GM19463 (cell line): ENCODE measurements around the gene FNDC5.

Experiments used
- ATAC-seq: cut with Tn5 transposase; IDR thresholded peaks from one replicate; pipeline ENCODE4 v1.9.1; 2021; ENCODE audit warnings: mild to moderate bottlenecking, moderate library complexity; ENCODE audit not compliant: unreplicated experiment

Gene FNDC5

DNA sequence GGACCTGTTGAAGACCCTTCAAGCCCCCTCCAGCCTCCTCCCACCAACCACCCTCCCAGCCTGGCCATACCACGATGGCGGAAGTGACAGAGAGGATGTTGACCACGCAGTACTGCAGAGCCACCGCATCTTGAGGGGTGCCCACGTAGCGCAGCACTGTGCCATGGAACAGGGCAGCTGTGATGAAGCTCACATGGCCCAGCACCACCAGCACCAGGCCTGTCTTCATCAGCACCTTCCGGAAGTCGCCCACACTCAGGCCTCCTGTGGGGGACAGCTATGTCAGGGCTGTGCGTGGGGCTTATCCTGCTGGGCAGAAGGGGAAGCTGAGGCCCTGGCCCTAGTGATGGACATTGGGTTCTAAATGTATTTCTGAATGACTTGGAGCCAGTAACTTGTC lies 27.3 kb upstream of the FNDC5 start:
- no peak for ATAC-seq

DNA sequence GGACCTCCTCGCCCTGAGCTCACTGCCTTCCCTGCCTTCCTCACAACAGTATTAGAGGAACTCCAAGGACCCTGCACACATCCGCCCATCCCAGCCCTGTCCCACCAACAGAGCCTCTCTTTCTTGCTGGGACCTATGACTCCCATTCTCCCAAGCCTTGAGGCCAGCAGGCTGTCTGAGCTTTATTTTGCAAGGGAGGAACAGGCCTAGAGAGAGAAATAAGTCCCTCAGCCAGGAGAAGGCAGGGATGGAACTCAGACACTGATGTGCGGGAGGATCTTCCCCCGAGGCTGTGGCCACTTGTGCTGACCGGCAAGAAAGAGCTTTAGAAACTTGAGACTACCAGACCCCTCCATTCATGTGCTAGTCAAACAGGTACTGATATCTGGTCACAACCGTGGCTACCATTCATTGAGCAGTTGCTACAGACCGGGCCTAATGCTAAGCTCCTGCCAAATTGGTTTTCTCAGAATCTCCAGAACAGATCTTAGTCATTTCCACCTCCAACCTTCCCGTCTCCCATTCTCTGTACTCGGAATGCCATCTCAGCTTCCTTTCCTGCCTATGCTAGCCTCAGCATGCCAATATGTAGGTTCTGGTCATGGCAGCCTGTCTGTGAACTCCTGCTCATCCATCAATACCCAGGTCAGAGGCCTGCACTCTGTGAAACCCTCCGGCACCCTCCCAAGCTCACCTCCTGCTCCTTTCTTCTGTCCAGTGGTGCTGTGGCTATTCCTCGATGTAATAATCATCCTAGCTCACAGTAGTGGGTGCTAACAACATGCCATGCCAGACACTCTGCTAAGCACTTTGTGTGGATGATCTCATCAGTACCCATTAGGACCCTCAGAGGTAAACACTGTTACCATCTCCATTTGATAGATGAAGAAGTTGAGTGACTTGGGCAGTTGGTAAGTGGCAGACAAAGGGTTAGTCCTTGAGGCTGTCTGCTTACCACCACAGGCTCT lies 26.7 kb upstream of the FNDC5 start:
- no peak for ATAC-seq

DNA sequence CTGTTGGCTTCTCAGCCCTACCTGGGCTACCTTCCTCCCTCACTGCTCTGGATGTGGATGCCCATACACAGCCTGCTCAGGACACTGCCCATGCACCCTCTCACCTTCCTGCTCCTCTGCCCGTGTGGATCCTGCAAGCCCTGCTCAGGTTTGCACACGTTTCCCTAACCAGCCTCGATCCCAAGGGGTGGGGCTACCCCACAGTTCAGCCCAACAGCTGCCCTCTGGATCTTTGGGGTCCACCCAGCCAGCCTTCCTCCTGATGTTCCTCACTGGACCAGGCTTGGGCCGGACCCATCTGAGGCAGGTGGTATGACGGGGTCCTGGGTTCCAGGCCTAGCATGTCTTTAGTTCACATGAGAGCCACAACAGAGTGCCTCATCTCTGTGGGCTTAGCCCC lies 25.7 kb upstream of the FNDC5 start:
- ATAC-seq: no peak

DNA sequence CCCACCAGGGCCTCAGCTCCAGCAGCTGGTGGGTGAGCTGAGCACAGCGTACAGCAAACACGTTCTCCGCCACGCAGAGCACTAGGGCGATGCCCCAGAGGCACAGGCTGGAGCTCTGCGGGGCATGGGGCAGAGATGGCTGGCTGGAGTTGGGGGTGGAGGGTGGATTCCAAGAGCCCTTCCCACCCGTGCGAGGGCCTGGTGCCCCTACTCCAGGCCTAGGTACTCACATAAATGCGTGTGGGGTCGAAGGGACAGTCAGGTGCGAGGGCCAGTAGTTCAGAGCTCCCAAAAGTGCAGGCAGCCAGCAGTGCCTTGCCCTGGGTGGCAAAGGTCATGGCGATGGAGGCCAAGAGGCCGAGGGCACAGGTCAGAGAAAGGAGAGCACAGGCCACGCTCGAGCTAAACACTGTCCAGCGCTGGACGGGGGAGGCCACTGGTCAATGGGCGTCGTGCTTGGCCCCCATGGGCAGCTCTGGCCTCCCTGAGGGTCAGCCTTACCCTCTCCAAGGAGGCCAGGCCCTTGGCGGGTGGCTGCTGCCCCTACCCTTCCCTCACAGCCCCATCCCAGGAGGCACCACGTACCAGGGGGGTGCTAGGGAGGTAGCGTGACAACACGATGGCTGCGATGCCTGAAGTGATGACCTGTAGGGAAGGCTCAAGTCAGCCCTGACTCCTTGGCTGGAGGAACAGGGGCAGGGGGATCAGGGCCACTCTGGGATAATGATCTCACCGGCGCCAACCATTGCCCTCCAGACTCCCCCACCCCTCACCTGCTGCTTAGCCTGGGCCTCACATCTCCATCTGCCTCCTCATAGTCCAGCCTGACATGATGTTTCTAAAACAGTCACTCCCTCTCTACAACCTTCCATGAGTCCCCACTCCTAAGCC lies 24.9 kb upstream of the FNDC5 start:
- no peak for ATAC-seq

DNA sequence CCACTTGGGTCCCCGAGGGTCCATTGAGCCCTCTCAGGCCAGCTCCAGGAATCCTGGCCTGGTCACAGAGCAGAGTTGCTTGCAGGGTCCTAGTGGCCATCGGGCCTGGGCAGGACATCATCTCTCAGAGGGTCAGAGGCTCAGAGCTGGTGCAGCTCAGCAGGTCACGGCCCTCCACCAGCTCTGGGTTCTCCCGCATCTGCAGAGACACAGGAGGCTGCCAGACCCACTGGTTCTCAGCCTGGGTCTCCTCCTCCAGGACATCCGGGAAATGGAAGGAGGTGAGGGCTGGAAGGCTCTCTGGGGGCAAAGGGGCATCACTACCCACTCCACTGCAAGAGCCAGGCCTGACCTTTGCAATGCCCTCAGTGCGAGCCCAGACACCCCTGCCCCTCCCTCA lies 24.0 kb upstream of the FNDC5 start:
- no peak for ATAC-seq

DNA sequence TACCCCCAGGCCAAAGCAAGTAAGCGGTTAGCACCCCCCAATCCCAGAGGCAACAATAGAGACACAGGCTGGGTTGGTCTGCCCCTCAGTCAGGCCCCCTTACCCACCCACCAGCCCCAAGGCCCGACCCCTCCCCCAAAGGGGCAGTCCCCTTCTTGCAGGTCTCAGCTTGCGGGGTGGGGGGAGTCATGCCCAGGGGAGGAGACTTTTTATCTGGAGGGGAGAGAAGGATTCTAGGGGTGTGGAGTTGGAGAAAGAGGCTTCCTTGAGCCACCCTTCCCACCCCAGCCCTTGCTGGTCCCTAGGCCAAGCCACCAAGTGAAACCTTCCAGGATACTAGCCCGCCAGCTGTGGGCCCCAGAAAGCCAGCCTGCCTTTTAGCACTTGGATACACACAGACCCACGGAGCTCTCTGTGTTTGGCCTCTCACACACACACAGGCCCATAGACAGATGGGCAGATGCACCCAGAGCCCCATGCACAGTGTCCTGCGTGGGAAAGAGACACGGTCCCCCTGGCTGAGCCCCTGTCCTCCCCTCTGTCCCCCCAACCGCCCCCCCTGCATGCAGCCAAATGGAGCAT lies 23.4 kb upstream of the FNDC5 start:
- no peak for ATAC-seq

DNA sequence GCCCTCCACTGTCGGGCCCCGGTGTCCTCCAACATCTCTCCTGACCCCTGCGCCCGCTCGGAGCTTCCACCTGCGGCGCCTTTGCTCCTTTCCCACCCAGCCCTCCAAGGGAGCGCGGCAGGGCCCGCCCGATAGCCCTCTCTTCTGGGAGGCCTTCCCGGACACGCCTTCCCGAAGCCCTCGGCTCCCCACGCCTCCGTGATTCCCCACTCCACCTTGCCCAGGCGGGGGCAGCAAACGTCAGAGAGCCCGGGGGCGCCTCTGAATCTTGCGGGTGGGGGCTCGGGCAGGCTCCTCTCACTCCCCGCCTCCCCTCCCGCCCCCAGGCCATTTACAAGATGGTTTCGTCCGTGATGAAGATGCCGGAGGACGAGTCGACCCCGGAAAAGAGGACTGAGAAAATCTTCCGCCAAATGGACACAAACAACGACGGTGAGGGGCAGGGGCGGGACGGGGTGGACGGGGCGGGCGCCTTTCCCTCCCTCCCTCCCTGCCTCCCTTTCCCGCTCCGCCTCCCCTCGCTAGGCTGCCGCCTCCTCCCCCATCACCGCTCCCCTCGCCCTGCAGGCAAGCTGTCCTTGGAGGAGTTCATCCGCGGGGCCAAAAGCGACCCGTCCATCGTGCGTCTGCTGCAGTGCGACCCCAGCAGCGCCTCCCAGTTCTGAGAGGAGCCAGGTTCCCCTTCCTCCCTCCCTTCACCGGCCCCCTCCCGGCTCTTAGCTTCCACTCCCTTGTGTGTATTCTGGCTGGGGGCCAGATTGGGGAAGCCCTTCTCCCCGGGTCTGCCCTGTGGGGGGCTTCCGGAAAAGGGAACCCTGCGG lies 22.7 kb upstream of the FNDC5 start:
- ATAC-seq: no peak

DNA sequence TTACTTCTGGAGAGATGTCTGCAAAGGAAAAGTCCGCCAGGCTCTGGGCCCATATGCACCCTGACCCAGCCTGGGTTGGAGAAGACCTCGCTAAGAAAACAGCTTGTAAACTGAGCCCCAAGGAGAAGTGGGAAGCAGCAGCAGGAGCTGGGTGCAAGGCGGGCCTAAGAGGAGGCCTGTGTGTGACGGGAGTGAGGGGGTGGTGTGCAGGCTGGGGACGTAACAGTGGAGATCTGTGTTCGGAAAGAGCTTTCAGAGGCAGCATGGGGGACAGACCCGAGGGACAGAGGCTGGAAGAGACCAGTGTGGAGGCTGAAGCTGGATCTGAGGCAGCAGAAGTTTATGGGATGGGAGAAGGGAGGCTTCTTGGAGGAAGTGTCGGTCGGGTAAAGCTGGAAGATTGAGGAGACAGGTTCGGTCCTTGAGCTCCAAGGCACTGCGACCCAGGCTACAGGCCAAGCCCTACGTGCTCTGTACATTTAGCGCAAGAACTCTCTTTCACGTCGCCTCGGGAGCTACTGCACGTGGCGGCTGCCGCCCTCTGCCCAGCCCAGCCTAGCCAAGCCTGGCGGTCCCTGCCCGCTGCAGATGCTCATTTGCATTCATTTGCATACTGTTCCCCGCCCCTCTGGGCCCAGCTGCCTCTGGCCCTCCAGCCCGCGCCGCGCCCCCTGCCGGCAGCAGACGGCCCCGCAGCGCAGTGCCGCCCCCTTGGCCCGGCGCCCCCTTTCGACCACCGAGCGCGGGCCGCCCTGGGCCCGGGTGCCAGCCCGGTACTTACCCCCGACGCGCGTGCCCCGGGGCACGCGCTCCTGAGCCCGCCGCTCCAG lies 21.9 kb upstream of the FNDC5 start:
- no peak for ATAC-seq

DNA sequence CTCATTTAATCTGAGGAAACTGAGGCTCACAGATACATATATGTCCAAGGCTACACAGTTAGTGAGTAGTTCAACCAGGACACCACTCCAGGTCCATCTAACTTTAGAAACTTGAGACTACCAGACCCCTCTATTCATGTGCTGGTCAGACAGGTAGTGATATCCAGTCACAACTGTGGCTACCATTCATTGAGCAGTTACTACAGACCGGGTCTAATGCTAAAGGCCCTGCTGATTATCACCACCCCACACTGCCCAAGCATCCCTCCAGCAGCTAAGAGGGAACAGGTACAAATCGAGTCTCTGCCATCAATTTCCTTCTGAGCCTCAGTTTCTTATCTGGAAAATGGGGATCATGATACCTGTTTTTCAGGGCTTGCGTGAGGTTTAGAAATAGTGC lies 20.9 kb upstream of the FNDC5 start:
- no peak for ATAC-seq

DNA sequence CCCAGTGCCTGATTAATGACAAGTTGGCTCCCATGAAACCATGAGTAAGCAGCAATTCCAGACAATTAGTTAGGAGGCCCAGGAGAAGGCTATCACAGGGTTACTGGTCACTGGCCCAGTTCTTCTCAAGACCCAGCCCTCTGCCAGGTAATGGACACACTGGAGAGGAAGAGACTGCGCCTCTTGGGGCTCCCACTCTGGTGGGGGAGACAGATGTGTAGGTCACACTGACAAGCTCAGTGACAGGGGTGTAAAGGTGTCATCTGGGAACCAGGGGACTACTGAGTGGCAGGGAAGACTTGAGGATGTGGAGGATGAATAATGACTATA lies 20.5 kb upstream of the FNDC5 start:
- no peak for ATAC-seq

DNA sequence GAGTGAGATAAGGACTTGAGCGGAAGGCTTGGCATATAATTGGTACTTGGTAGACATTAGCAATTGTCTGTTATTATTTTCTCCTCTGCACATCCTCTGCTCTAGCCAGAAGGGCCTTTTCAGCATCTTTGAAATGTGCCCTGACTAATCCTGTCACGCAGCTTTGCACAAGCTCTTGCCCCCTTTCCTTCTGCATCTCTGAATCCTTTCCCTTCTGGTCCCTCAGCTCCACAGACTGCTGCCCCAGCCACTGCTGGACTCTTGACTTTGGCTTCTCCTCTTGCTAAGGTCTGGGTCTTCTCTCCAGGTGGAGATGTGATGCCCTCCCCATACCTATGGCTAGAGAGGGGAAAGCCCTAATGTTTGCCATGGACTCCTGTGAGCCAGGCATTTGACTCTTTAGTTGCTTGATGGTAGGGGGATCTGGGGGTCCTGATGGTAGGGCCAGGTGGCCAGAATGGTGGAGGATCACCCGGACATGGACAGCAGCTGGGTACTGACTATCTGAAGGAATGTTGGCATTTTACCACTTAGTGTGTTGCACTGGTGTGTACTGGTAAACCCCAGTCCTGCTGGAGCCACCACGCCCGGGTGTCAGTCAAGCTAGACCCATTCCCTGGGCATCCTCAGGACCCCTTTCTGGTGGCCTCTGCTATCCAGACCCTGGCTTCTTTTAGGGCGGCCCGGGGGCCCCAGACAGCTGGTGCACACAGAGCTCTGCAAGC lies 20.0 kb upstream of the FNDC5 start:
- no peak for ATAC-seq

DNA sequence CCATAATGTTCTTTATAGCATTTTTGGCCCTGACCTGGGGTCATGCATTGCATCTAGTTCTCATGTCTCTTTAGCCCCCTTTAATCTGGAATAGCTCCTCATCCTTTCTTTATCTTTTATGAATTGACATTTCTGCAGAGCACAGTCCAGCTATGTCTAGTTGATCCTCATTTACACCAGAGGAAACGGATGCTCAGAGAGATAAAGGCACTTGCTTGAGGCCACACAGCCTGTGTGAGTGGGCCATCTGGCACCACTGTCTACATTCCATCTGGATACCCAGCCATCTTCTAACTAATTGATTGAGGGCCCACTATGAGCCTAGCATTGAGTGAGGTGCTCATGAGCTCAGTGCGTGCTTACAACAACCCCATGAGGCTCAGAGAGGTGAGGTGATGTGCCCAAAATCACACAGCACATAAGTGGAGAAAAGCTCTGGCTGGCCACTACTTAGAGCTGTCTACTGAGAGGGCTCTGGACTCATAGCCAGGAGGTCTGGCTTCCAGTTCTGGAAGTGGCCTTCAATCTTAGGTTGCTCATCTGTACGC lies 19.1 kb upstream of the FNDC5 start:
- ATAC-seq: no peak

DNA sequence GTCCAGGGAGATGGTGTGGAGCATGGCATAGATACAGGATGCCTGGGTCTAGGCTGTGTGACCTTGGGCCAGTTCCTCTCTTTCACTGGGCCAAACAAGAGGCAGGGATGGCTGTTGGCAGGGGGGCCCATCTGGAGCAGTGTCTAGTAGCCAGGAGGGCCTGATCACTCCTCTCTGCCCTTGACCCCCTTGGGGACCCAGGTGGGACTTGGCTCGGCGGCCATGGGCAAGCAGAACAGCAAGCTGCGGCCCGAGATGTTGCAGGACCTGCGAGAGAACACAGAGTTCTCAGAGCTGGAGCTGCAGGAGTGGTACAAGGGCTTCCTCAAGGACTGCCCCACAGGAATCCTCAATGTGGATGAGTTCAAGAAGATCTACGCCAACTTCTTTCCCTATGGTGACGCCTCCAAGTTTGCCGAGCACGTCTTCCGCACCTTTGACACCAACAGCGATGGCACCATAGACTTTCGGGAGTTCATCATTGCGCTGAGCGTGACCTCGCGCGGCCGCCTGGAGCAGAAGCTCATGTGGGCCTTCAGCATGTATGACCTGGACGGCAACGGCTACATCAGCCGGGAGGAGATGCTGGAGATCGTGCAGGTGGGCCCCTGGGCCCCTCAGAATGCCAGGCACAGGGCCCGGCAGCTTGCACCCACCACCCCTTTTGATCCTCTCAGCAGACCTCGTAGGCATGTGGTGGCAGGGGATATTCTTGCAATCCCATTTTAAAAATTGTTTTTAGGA lies 18.1 kb upstream of the FNDC5 start:
- ATAC-seq: no peak

DNA sequence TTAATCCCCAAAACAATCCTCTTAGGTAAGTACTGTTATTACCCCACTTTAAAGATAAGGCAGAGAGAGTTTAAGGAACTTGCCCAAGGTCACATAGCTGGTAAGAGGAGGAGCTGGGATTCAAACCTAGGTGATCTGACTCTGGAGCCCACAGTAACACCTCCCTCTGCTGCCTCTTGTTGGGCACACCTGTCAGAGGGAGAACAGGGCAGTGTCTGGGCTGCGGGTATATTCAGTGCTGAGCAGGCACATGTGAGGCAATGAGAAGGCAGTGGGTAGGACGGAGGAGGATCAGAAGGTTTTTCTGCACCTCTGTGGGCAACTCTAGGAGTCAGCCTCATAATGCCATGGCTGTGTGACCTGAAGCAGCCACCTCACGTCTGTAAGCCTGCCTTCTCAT lies 17.4 kb upstream of the FNDC5 start:
- no peak for ATAC-seq

DNA sequence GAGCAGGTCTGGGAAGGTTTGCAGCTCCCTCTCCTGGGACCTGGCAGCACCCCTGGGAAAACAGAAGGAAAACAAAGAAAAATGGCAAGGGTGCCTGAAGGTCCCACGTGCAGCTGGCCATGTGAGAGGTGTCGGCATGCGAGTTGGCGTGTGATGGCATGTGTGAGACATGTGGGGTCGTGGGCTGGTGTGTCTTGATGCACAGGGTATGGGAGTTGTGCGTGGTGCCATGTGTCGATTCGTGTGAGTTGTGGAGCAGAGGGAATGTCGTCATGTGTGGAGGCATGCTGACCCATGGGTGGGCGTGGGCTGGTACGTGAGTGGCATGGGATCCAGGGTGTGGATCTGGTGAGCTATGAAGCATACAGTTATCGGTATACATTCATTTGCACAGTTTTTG lies 16.9 kb upstream of the FNDC5 start:
- no peak for ATAC-seq

DNA sequence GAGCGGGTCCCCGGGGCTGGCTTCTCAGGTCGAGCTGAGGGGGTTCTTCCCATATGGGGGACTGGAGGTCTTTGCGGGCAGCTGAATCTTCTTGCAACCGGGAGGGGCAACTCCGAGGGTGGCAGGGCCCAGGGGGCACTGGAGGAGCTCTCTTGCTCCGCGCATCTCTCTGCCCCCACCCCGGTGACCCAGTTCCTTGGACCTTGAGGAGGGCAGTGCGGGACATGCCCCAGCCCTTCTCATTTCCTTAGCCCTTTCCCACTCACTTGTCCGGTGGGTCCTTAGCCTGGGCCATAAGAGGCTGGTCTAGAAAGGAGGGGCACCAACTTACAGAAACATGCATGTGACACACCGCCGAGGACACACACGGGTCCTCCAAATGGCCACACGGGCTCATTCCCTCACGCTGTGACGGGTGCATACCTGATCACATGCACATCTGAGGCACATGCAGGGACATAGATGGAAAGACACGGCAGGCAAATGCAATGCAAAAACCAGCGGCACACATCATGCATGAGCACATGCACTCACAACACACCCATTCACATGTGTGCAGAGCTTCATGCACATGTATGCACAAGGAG lies 16.2 kb upstream of the FNDC5 start:
- ATAC-seq: no peak

DNA sequence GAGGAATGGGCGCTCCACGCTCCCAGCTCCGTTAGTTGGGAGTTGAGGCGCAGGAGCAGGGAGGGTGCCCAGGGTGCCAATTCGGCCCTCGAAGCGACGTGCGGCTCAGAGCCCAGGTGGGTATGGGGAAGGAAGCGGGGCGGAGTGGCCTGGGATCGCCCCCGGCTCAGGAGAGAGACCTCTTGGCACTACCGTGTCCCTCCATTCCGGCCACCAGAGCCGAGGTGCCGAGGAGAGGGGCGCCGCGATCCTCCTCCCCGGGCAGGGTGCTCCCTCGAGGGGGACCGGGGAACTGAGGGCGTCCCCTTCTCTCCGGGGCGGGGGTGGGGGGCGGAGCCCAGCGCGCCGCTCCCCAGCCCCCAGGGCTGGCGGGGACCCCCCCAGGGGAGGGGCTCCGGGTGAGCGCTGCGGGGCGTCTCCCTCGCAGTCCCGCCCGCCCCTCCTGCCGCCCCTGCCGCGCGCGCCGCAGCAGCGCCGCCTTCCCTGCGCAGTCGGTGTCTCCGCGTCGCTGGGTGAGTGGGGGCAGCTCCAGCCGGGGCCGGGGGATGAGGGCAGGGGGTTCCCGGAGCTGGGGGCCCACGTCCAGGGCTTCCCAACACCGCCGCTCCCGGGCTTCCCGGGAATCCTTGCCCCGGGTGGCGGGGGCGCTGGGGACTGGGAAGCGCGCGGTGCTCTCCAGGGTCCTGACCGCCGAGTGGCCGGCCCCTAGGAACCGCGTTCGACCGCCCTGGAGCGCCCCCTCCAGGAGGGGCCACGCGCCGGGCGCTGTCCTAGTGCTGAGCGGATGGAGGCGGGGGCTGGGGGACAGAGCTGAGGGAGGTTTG lies 15.5 kb upstream of the FNDC5 start, which contains the start of gene HPCA:
HPCA (plus strand) TSS at position 488 of the 824 bp plus-strand sequence. CDS start 2,408 bp downstream, outside the sequence.
- no peak for ATAC-seq
